Fibroblast of skin of left biceps (primary cell): ENCODE data around the gene C6.
"Not testable (repeated sequence)": the region's sequence is repeated elsewhere in the genome, so short reads cannot be mapped to it uniquely, and the experiment has no call there.

ENCODE experiments used
- DNase-seq, 2 experiments: peaks; one replicate each; pipeline ENCODE4 v3.0.0-alpha.2; 2013; ENCODE audit warnings: low read depth in 2 of 2

The C6 gene

GRCh38 chr5:41213340-41213739 lies at the start of gene C6:
Gene C6 (minus strand): TSS chr5:41213532. CDS start chr5:41203230, 10,302 bp downstream.
- no peak for DNase-seq

- DNase-seq: no peak
Observed at GRCh38 chr5:41256400-41256799, 43.1 kb upstream of the C6 start.

- DNase-seq: no peak
Observed at GRCh38 chr5:41253109-41253508, 39.8 kb upstream of the C6 start.

- no peak for DNase-seq
Observed at GRCh38 chr5:41252036-41252435, 38.7 kb upstream of the C6 start.

GRCh38 chr5:41250351-41250987 lies 37.1 kb upstream of the C6 start:
- DNase-seq: no peak

- DNase-seq: no peak
Observed at GRCh38 chr5:41247135-41247534, 33.8 kb upstream of the C6 start.

GRCh38 chr5:41246376-41246775 lies 33.0 kb upstream of the C6 start:
- DNase-seq: no peak

- no peak for DNase-seq
Observed at GRCh38 chr5:41243558-41243957, 30.2 kb upstream of the C6 start.

GRCh38 chr5:41240985-41241384 lies 27.7 kb upstream of the C6 start:
- DNase-seq: no peak

- DNase-seq: no peak
Observed at GRCh38 chr5:41240390-41240789, 27.1 kb upstream of the C6 start.

GRCh38 chr5:41234475-41234874 lies 21.1 kb upstream of the C6 start:
- DNase-seq: no peak

GRCh38 chr5:41232797-41233196 lies 19.5 kb upstream of the C6 start:
- no peak for DNase-seq

- not testable (repeated sequence) for DNase-seq
Observed at GRCh38 chr5:41230276-41230675, 16.9 kb upstream of the C6 start.

GRCh38 chr5:41223962-41224361 lies 10.6 kb upstream of the C6 start:
- DNase-seq: no peak

GRCh38 chr5:41219658-41220269 lies 6.4 kb upstream of the C6 start:
- no peak for DNase-seq

- DNase-seq: no peak
Observed at GRCh38 chr5:41218929-41219657, 5.8 kb upstream of the C6 start.

- no peak for DNase-seq
Observed at GRCh38 chr5:41214182-41214581, 850 bp upstream of the C6 start.

- no peak for DNase-seq
Observed at GRCh38 chr5:41212935-41213334, 397 bp downstream of the C6 start.

- DNase-seq: no peak
Observed at GRCh38 chr5:41211417-41211816, 1.9 kb downstream of the C6 start.

- DNase-seq: not testable (repeated sequence)
Observed at GRCh38 chr5:41205475-41205874, 7.9 kb downstream of the C6 start.

- DNase-seq: no peak
Observed at GRCh38 chr5:41203033-41203432, 10.3 kb downstream of the C6 start.

- DNase-seq: no peak
Observed at GRCh38 chr5:41201082-41201772, 12.1 kb downstream of the C6 start.

GRCh38 chr5:41200506-41200905 lies 12.8 kb downstream of the C6 start:
- DNase-seq: no peak
